ENCODE data around the gene CPNE4.

DNA sequence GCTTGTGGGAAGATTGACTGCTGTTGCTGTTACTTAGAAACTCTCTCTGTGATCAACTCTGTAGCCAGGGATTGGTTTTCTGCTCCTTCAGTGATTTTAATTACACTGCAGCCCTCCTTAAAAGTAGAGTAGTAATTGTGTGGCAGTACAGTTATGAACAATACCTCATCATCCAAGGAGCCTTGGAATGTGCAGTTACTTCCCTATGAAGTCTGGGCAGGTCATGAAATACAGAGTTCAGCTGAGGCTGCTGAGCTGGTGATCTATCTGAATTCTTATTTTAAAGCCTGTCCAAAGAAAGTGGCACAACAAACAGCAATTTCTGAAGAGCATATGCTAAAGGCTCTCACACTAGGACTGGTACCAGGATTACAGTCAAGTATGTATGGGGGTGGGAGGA is 494.7 kb downstream of the CPNE4 start:
- TF ChIP-seq, protein P1, sequence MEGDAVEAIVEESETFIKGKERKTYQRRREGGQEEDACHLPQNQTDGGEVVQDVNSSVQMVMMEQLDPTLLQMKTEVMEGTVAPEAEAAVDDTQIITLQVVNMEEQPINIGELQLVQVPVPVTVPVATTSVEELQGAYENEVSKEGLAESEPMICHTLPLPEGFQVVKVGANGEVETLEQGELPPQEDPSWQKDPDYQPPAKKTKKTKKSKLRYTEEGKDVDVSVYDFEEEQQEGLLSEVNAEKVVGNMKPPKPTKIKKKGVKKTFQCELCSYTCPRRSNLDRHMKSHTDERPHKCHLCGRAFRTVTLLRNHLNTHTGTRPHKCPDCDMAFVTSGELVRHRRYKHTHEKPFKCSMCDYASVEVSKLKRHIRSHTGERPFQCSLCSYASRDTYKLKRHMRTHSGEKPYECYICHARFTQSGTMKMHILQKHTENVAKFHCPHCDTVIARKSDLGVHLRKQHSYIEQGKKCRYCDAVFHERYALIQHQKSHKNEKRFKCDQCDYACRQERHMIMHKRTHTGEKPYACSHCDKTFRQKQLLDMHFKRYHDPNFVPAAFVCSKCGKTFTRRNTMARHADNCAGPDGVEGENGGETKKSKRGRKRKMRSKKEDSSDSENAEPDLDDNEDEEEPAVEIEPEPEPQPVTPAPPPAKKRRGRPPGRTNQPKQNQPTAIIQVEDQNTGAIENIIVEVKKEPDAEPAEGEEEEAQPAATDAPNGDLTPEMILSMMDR (conservative IDR thresholded peaks at IDR 0.05; ENCODE audit: low read depth, low read length), result no peak
- no peak for TF ChIP-seq EZH2 (IDR thresholded peaks at IDR 0.05; ENCODE audit: borderline replicate concordance, low read depth, low read length, poor library complexity, severe bottlenecking)

Data from A673 (cell line).